Effector memory CD8-positive, alpha-beta T cell (primary cell): ENCODE results near the gene SRP54.
"Not testable (repeated sequence)": the region's sequence is repeated elsewhere in the genome, so short reads cannot be mapped to it uniquely, and the experiment has no call there.

Experiments used
- ATAC-seq: fragments of 150-1000 bp; cut with Tn5 transposase; replicated peaks from 2 replicates; pipeline ENCODE4 v1.10.0; 2021; ENCODE audit warnings: mild to moderate bottlenecking, moderate library complexity
- DNase-seq, 3 experiments: peaks; one replicate each; pipeline ENCODE4 v3.0.0; 2021
- H3K27ac Mint-ChIP-seq, 2 donors: one replicate each; pipeline ENCODE4 v1.8.0; 2022; ENCODE audit warnings: mild to moderate bottlenecking in 2 of 2, mixed read lengths in 2 of 2, moderate library complexity in 2 of 2
- H3K27me3 Mint-ChIP-seq, 2 donors: one replicate each; pipeline ENCODE4 v1.8.0; 2022; ENCODE audit warnings: mixed read lengths in 2 of 2
- H3K36me3 Mint-ChIP-seq: one replicate; pipeline ENCODE4 v1.8.0; 2022; ENCODE audit warnings: mild to moderate bottlenecking, moderate library complexity, mixed read lengths; ENCODE audit not compliant: insufficient read depth
- H3K4me1 Mint-ChIP-seq, 2 donors: one replicate each; pipeline ENCODE4 v1.8.0; 2022; ENCODE audit warnings: low read depth in 2 of 2, mixed read lengths in 2 of 2
- H3K4me3 Mint-ChIP-seq, 2 donors: one replicate each; pipeline ENCODE4 v1.8.0; 2022; ENCODE audit warnings: mild to moderate bottlenecking in 2 of 2, mixed read lengths in 2 of 2, moderate library complexity in 2 of 2
- H3K9me3 Mint-ChIP-seq, 2 donors: one replicate each; pipeline ENCODE4 v1.8.0; 2022; ENCODE audit warnings: mixed read lengths in 2 of 2

SRP54 gene

GRCh38 chr14:35045798-35046047 is 62.9 kb downstream of the SRP54 start:
- H3K4me3 Mint-ChIP-seq = peak overlapping the region; percentile 81 to 94
- H3K36me3 Mint-ChIP-seq = peaks cover 55% of the 10 kb centered on the region
- H3K4me1 Mint-ChIP-seq = peaks cover 19 to 24% of the 10 kb centered on the region in 2 donors
- H3K27me3 Mint-ChIP-seq = no peaks in the 10 kb centered on the region
- DNase-seq (no peak), ATAC-seq (no peak)
- peak overlapping the region; percentile 99 for H3K27ac Mint-ChIP-seq
- H3K9me3 Mint-ChIP-seq = no peaks in the 10 kb centered on the region

- peak within 1 kb of the TSS; percentile 81 to 94 for H3K4me3 Mint-ChIP-seq
- H3K27me3 Mint-ChIP-seq = no peaks in the 10 kb centered on the region
- peak within 1 kb of the TSS; percentile 99 for H3K27ac Mint-ChIP-seq
- DNase-seq (peak; percentile 98 to 99 (median 98)), ATAC-seq (peak; percentile 80)
- H3K9me3 Mint-ChIP-seq = no peaks in the 10 kb centered on the region
- peaks cover 19 to 24% of the 10 kb centered on the region in 2 donors for H3K4me1 Mint-ChIP-seq
- peaks cover 57% of the 10 kb centered on the region for H3K36me3 Mint-ChIP-seq
Measured at GRCh38 chr14:35046048-35046750, 63.4 kb downstream of the SRP54 start, which contains the start of gene FAM177A1. FAM177A1 (plus strand) TSS chr14:35046272; CDS start chr14:35046464, 192 bp downstream.

GRCh38 chr14:35046751-35047536 is 64.2 kb downstream of the SRP54 start:
- no peaks in the 10 kb centered on the region for H3K27me3 Mint-ChIP-seq
- no peaks in the 10 kb centered on the region for H3K9me3 Mint-ChIP-seq
- DNase-seq = peak in 2 of 3 experiments; percentile 3 to 4
- H3K4me3 Mint-ChIP-seq = peak overlapping the region; percentile 81 to 94
- peaks cover 19 to 24% of the 10 kb centered on the region in 2 donors for H3K4me1 Mint-ChIP-seq
- H3K36me3 Mint-ChIP-seq = peaks cover 58% of the 10 kb centered on the region
- H3K27ac Mint-ChIP-seq = peak overlapping the region; percentile 99
- ATAC-seq = peak; percentile 3

- H3K4me3 Mint-ChIP-seq = peak overlapping the region; percentile 81 to 94
- DNase-seq = no peak
- no peaks in the 10 kb centered on the region for H3K9me3 Mint-ChIP-seq
- peak overlapping the region; percentile 73 to 99 for H3K27ac Mint-ChIP-seq
- H3K4me1 Mint-ChIP-seq = peaks cover 19 to 26% of the 10 kb centered on the region in 2 donors
- ATAC-seq = no peak
- no peaks in the 10 kb centered on the region for H3K27me3 Mint-ChIP-seq
- peaks cover 60% of the 10 kb centered on the region for H3K36me3 Mint-ChIP-seq
Measured at GRCh38 chr14:35047976-35048513, 65.3 kb downstream of the SRP54 start.

GRCh38 chr14:35050652-35051051 is 67.9 kb downstream of the SRP54 start:
- H3K36me3 Mint-ChIP-seq = peaks cover 65% of the 10 kb centered on the region
- H3K4me3 Mint-ChIP-seq = no peak overlapping the region
- peaks cover 13 to 19% of the 10 kb centered on the region in 2 donors for H3K4me1 Mint-ChIP-seq
- ATAC-seq (no peak), DNase-seq (no peak)
- H3K9me3 Mint-ChIP-seq = no peaks in the 10 kb centered on the region
- no peaks in the 10 kb centered on the region for H3K27me3 Mint-ChIP-seq
- H3K27ac Mint-ChIP-seq = no peak overlapping the region

- Mint-ChIP-seq H3K27me3 (no peaks in the 10 kb centered on the region), H3K4me3 (no peak overlapping the region), H3K4me1 (peaks cover 9 to 20% of the 10 kb centered on the region in 2 donors), H3K36me3 (peaks cover 64% of the 10 kb centered on the region), H3K27ac (no peak overlapping the region), H3K9me3 (no peaks in the 10 kb centered on the region)
- no peak for DNase-seq
- no peak for ATAC-seq
Measured at GRCh38 chr14:35051796-35052195, 69.0 kb downstream of the SRP54 start.

GRCh38 chr14:35052637-35053036 is 69.8 kb downstream of the SRP54 start:
- H3K4me3 Mint-ChIP-seq = no peak overlapping the region
- H3K9me3 Mint-ChIP-seq = no peaks in the 10 kb centered on the region
- peaks cover 62% of the 10 kb centered on the region for H3K36me3 Mint-ChIP-seq
- H3K27me3 Mint-ChIP-seq = no peaks in the 10 kb centered on the region
- peaks cover 8 to 20% of the 10 kb centered on the region in 2 donors for H3K4me1 Mint-ChIP-seq
- DNase-seq = no peak
- no peak overlapping the region for H3K27ac Mint-ChIP-seq
- ATAC-seq = no peak

- H3K9me3 Mint-ChIP-seq, H3K4me3 Mint-ChIP-seq, ATAC-seq, DNase-seq, H3K27me3 Mint-ChIP-seq, H3K27ac Mint-ChIP-seq: not testable (repeated sequence)
- H3K4me1 Mint-ChIP-seq = peaks cover 5 to 11% of the 10 kb centered on the region in 2 donors
- H3K36me3 Mint-ChIP-seq = peaks cover 57% of the 10 kb centered on the region
Measured at GRCh38 chr14:35061113-35061791, 78.5 kb downstream of the SRP54 start.

- not testable (repeated sequence) for DNase-seq, ATAC-seq, H3K4me1 Mint-ChIP-seq, H3K27me3 Mint-ChIP-seq, H3K9me3 Mint-ChIP-seq, H3K4me3 Mint-ChIP-seq
- Mint-ChIP-seq H3K36me3 (peaks cover 38% of the 10 kb centered on the region), H3K27ac (peak overlapping the region in 1 of 2 donors; percentile 32)
Measured at GRCh38 chr14:35065731-35066130, 82.9 kb downstream of the SRP54 start.

- H3K27me3 Mint-ChIP-seq = no peaks in the 10 kb centered on the region
- peaks cover 37% of the 10 kb centered on the region for H3K36me3 Mint-ChIP-seq
- H3K9me3 Mint-ChIP-seq = no peaks in the 10 kb centered on the region
- no peak overlapping the region for H3K27ac Mint-ChIP-seq
- DNase-seq (no peak), ATAC-seq (no peak)
- H3K4me1 Mint-ChIP-seq = peaks cover 0 to 4% of the 10 kb centered on the region in 2 donors
- no peak overlapping the region for H3K4me3 Mint-ChIP-seq
Measured at GRCh38 chr14:35068238-35069012, 85.6 kb downstream of the SRP54 start.

- H3K36me3 Mint-ChIP-seq = peaks cover 25% of the 10 kb centered on the region
- no peaks in the 10 kb centered on the region for H3K27me3 Mint-ChIP-seq
- H3K9me3 Mint-ChIP-seq = no peaks in the 10 kb centered on the region
- peaks cover 0 to under 1% of the 10 kb centered on the region in 2 donors for H3K4me1 Mint-ChIP-seq
- no peak for DNase-seq
- H3K4me3 Mint-ChIP-seq = no peak overlapping the region
- no peak for ATAC-seq
- H3K27ac Mint-ChIP-seq = no peak overlapping the region
Measured at GRCh38 chr14:35072226-35072625, 89.4 kb downstream of the SRP54 start.

- H3K4me3 Mint-ChIP-seq = no peak overlapping the region
- H3K36me3 Mint-ChIP-seq = peaks cover 31% of the 10 kb centered on the region
- H3K4me1 Mint-ChIP-seq = no peaks in the 10 kb centered on the region
- ATAC-seq (no peak), DNase-seq (no peak)
- no peaks in the 10 kb centered on the region for H3K27me3 Mint-ChIP-seq
- H3K9me3 Mint-ChIP-seq = no peaks in the 10 kb centered on the region
- H3K27ac Mint-ChIP-seq = peak overlapping the region in 1 of 2 donors; percentile 53
Measured at GRCh38 chr14:35073486-35073885, 90.7 kb downstream of the SRP54 start.

- peaks cover 25% of the 10 kb centered on the region for H3K36me3 Mint-ChIP-seq
- no peaks in the 10 kb centered on the region for H3K9me3 Mint-ChIP-seq
- ATAC-seq = no peak
- DNase-seq = no peak
- H3K4me1 Mint-ChIP-seq = no peaks in the 10 kb centered on the region
- H3K4me3 Mint-ChIP-seq = no peak overlapping the region
- H3K27me3 Mint-ChIP-seq = no peaks in the 10 kb centered on the region
- H3K27ac Mint-ChIP-seq = no peak overlapping the region
Measured at GRCh38 chr14:35078082-35078481, 95.3 kb downstream of the SRP54 start.
